Endothelial cell of umbilical vein (primary cell): ENCODE results near the gene CKAP5. TPM values are rescaled to one million over a fixed set of nuclear protein-coding genes. Genes with fewer than 3 reads are reported as not detected.

Experiments
- BruUV-seq: library from RNA; stranded (reverse); fragments of 400-500 nt; replicated peaks from 2 replicates; lab custom pipeline; 2021; lab: Mats Ljungman, UMichigan
- CTCF ChIA-PET: fragments of 300-600, 350-600 bp; sonication (Branson Sonifier 250); formaldehyde crosslinking; loops from one replicate; lab custom pipeline; 2021; ENCODE audit warnings: antibody characterized with exemption, inconsistent platforms; lab: Charles Lee
- POLR2A ChIA-PET: fragments of 300-600, 350-600 bp; sonication (Branson Sonifier 250); formaldehyde crosslinking; loops from one replicate; lab custom pipeline; 2021; ENCODE audit warnings: antibody characterized with exemption, inconsistent platforms; lab: Charles Lee
- DNase-seq: peaks from one replicate; pipeline ENCODE4 v3.0.0-alpha.2; 2011; ENCODE audit warnings: low read depth, low spot score
- FAIRE-seq: peaks from 2 replicates; lab custom pipeline; 2011; peaks lifted over from hg19 to GRCh38; lab: Jason Lieb, UNC
- H2AFZ ChIP-seq: 2 replicates; pipeline ENCODE4 v1.6.0; 2012; ENCODE audit warnings: low read depth, low read length, control low read depth, inconsistent platforms
- H3K27ac ChIP-seq: 2 replicates; pipeline ENCODE4 v1.5.1; 2011; ENCODE audit warnings: low read depth, mild to moderate bottlenecking, control low read depth, low read length, moderate library complexity; ENCODE audit not compliant: insufficient read depth
- H3K27me3 ChIP-seq, 2 experiments: 2 replicates each; pipeline versions ENCODE4 v1.6.0 to v1.6.1; 2011; ENCODE audit warnings: low read length in 2 of 2, mixed read lengths in 1 of 2; ENCODE audit not compliant: control insufficient read depth in 2 of 2, insufficient read depth in 2 of 2
- H3K36me3 ChIP-seq, 2 experiments: 2 replicates in 1 of 2; 3 replicates in 1 of 2; pipeline ENCODE4 v1.5.1; 2011; ENCODE audit warnings: low read length in 2 of 2, mild to moderate bottlenecking in 1 of 2, moderate library complexity in 1 of 2; ENCODE audit not compliant: control insufficient read depth in 2 of 2, insufficient read depth in 2 of 2; ENCODE audit errors: extremely low read depth in 1 of 2
- H3K4me1 ChIP-seq: 3 replicates; pipeline ENCODE4 v1.5.1; 2011; ENCODE audit warnings: mild to moderate bottlenecking, low read length; ENCODE audit not compliant: control insufficient read depth, insufficient read depth; ENCODE audit errors: extremely low read depth
- H3K4me2 ChIP-seq: 2 replicates; pipeline ENCODE4 v1.6.1; 2011; ENCODE audit warnings: low read length, control low read depth, mixed read lengths; ENCODE audit not compliant: insufficient read depth
- H3K4me3 ChIP-seq, 3 experiments: fragments of 200-600 bp in 1 of 3; sonication (generic), shearing (Covaris generic) in 1 of 3; replicated peaks in 1 of 3; 2 replicates each; pipeline ENCODE4 v1.5.1; 2011 to 2016; ENCODE audit warnings: control low read depth in 3 of 3, low read length in 3 of 3, mild to moderate bottlenecking in 2 of 3, inconsistent platforms in 1 of 3, low read depth in 1 of 3, moderate library complexity in 1 of 3; ENCODE audit not compliant: insufficient read depth in 1 of 3
- H3K79me2 ChIP-seq: 2 replicates; pipeline ENCODE4 v1.6.0; 2012; ENCODE audit warnings: low read length, inconsistent platforms; ENCODE audit not compliant: control insufficient read depth, insufficient read depth
- H3K9ac ChIP-seq: replicated peaks from 2 replicates; pipeline ENCODE3; 2011; ENCODE audit warnings: low read length, control low read depth; ENCODE audit not compliant: insufficient read depth; ENCODE audit errors: extremely low read depth
- H3K9me1 ChIP-seq: replicated peaks from 3 replicates; pipeline ENCODE4 v1.6.0; 2011; ENCODE audit warnings: mild to moderate bottlenecking, low read length; ENCODE audit not compliant: control insufficient read depth, insufficient read depth; ENCODE audit errors: extremely low read depth
- H3K9me3 ChIP-seq: replicated peaks from 2 replicates; pipeline ENCODE4 v1.5.1; 2012; ENCODE audit warnings: low read length, inconsistent platforms; ENCODE audit not compliant: control insufficient read depth, insufficient read depth
- H4K20me1 ChIP-seq: replicated peaks from 2 replicates; pipeline ENCODE3; 2011; ENCODE audit warnings: mild to moderate bottlenecking, low read length; ENCODE audit not compliant: control insufficient read depth, insufficient read depth; ENCODE audit errors: extremely low read depth
- CTCF ChIP-seq, 2 donors: IDR thresholded peaks; 1 replicate in 1 of 2; 2 replicates in 1 of 2; pipeline ENCODE4 v1.5.1; 2011; ENCODE audit warnings: low read length in 2 of 2, mild to moderate bottlenecking in 2 of 2, moderate library complexity in 2 of 2, control low read depth in 1 of 2, inconsistent platforms in 1 of 2, low read depth in 1 of 2; ENCODE audit not compliant: insufficient read depth in 1 of 2; ENCODE audit errors: extremely low read depth in 1 of 2
- EZH2 ChIP-seq: IDR thresholded peaks from 2 replicates; pipeline ENCODE4 v1.6.1; 2012; ENCODE audit warnings: borderline replicate concordance, low read depth, mild to moderate bottlenecking, moderate library complexity, low read length, inconsistent platforms; ENCODE audit not compliant: severe bottlenecking
- FOS ChIP-seq: IDR thresholded peaks from 2 replicates; pipeline ENCODE4 v1.6.1; 2011; ENCODE audit warnings: mild to moderate bottlenecking, low read length, moderate library complexity, borderline replicate concordance; ENCODE audit not compliant: insufficient read depth
- GATA2 ChIP-seq: IDR thresholded peaks from 2 replicates; pipeline ENCODE4 v1.7.0; 2011; ENCODE audit warnings: low read depth, mild to moderate bottlenecking, moderate library complexity, mixed read lengths, low read length; ENCODE audit not compliant: insufficient read length, insufficient read depth
- JUN ChIP-seq: IDR thresholded peaks from 2 replicates; pipeline ENCODE4 v1.6.1; 2011; ENCODE audit warnings: borderline replicate concordance, low read depth; ENCODE audit not compliant: insufficient read length, insufficient read depth
- MYC ChIP-seq: IDR thresholded peaks from one replicate; pipeline ENCODE4 v1.6.1; 2011; ENCODE audit warnings: mild to moderate bottlenecking, low read depth, low read length
- POLR2AphosphoS5 ChIP-seq: IDR thresholded peaks from 2 replicates; pipeline ENCODE4 v1.6.1; 2012; ENCODE audit warnings: low read depth, mild to moderate bottlenecking, control low read depth, low read length, moderate library complexity; ENCODE audit not compliant: insufficient read depth
- dilution Hi-C: fragments of 300-500 bp; cut with MboI; formaldehyde crosslinking; loops from one replicate; pipeline ENCODE4 v1.15.0; 2019; ENCODE audit warnings: low sequenced_read_pairs; ENCODE audit not compliant: extremely low pct_ligation_motif_present
- intact Hi-C: fragments of 100-400 bp; cut with micrococcal nuclease; formaldehyde crosslinking; loops from one replicate; pipeline ENCODE4 v1.10.0; 2022
- polyA plus RNA-seq, 4 experiments: library from polyadenylated mRNA; depleted of rRNA in 3 of 4; stranded (reverse) in 3 of 4; unstranded in 1 of 4; fragments of >200 nt; gene quantifications; 2 replicates each; pipeline versions ENCODE4 v1.2.1 to v1.2.3, GENCODE V29; 2011 to 2012; ENCODE audit warnings: missing spikeins in 1 of 4
- total RNA-seq: library from RNA; stranded (reverse); gene quantifications from 2 replicates; pipeline ENCODE4 v1.2.3, GENCODE V29; 2021
- TF ChIP-seq, protein P1 (sequence below): IDR thresholded peaks from 2 replicates; pipeline ENCODE4 v1.6.1; 2011; ENCODE audit not compliant: insufficient read depth, insufficient read length

CKAP5 gene
- total and polyA plus RNA-seq, 2 donors (not counting 3 experiments of a cell fraction or from before 2014, with no cell fraction given), result 47.4 to 138 TPM

- ChIA-PET CTCF (no interaction called here), POLR2A (no interaction called here)
- Histone ChIP-seq H4K20me1 (no peaks in the 10 kb centered on the region), H3K9ac (no peak overlapping the region), H3K9me1 (no peaks in the 10 kb centered on the region), H3K4me1 (peaks cover 4% of the 10 kb centered on the region), H3K27me3 (no peaks in the 10 kb centered on the region), H3K4me3 (no peak overlapping the region), H2AFZ (no peak overlapping the region), H3K27ac (no peak overlapping the region), H3K9me3 (no peaks in the 10 kb centered on the region), H3K79me2 (no peaks in the 10 kb centered on the region), H3K4me2 (no peak overlapping the region), H3K36me3 (no peaks in the 10 kb centered on the region)
- FAIRE-seq, result no peak
- intact Hi-C loops, result loop anchor here (2.0 kb wide), 1 partner anchor 35 kb away; the partner anchor contains the start of genes ARHGAP1 and ZNF408
- dilution Hi-C loops, result no loop called here
- no peak for DNase-seq
- TF ChIP-seq FOS, result no peak
- no peak for TF ChIP-seq JUN
- no peak for TF ChIP-seq MYC
- no peak for TF ChIP-seq CTCF (IDR thresholded peaks at IDR 0.05; ENCODE audit: extremely low read depth in 1 of 2, insufficient read depth in 1 of 2, low read depth in 1 of 2, low read length in 2 of 2)
- TF ChIP-seq POLR2AphosphoS5, result no peak
- TF ChIP-seq EZH2, result no peak
- no peak for TF ChIP-seq GATA2
- TF ChIP-seq, protein P1, sequence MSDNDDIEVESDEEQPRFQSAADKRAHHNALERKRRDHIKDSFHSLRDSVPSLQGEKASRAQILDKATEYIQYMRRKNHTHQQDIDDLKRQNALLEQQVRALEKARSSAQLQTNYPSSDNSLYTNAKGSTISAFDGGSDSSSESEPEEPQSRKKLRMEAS, result no peak
- no TSS peak for BruUV-seq
Observed at GRCh38 chr11:46736146-46736545, 109.9 kb downstream of the CKAP5 start.
